GM19372 (cell line): ENCODE data around the gene AGFG1.
"Not testable (repeated sequence)": the region's sequence is repeated elsewhere in the genome, so short reads cannot be mapped to it uniquely, and the experiment has no call there.

Experiments used
- ATAC-seq: cut with Tn5 transposase; IDR thresholded peaks from one replicate; pipeline ENCODE4 v1.9.1; 2021; ENCODE audit warnings: mild to moderate bottlenecking, low read depth, moderate library complexity; ENCODE audit not compliant: unreplicated experiment

Gene AGFG1

GRCh38 chr2:227493524-227493923 is 21.6 kb downstream of the AGFG1 start:
- ATAC-seq, result no peak

- ATAC-seq, result no peak
Observed at GRCh38 chr2:227497158-227497557, 25.2 kb downstream of the AGFG1 start.

- ATAC-seq, result no peak
Observed at GRCh38 chr2:227499627-227500300, 27.8 kb downstream of the AGFG1 start.

- no peak for ATAC-seq
Observed at GRCh38 chr2:227500301-227500630, 28.3 kb downstream of the AGFG1 start.

DNA sequence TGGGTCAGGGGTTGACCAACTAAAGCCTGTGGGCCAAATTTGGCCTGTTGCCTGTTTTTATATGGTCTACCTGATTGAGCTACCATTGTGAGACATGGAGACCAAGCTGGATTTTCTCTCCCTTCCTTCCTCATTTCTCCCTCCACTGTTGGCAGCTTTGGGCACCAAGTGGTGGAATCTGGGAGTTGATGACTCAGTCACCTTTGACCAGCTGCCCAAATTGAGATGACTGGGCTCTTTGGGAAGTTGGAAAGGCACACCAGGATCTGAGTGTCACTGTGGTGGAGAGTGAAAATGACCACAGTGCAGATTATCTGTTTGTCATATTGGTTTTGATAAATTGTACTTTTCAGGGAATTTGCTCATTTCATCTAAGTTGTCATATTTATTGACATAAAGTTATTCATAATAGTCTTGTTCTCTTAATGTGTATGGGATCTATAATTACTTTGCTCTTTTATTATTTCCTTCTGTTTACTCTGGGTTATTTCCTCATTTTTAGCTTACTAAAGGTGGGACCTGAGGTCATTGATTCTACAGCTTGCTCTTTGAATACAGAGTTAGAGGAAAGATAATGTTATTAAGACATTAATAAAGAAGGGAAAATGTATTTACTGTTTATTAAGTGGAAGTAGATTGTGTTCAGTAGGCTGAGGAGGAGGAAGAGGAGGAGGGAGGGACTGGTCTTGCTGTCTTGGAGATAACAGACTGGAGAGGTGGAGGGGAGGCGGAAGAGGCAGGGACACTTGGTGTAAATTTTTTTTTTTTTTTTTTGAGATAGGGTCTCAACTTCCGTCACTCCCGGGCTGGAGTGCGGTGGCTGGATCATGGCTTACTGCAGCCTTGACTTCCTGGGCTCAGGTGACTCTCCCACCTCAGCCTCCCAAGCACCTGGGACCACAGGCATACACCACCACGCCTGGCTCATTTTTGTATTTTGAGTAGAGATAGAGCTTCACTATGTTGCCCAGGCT is 31.8 kb downstream of the AGFG1 start:
- ATAC-seq, result no peak

DNA sequence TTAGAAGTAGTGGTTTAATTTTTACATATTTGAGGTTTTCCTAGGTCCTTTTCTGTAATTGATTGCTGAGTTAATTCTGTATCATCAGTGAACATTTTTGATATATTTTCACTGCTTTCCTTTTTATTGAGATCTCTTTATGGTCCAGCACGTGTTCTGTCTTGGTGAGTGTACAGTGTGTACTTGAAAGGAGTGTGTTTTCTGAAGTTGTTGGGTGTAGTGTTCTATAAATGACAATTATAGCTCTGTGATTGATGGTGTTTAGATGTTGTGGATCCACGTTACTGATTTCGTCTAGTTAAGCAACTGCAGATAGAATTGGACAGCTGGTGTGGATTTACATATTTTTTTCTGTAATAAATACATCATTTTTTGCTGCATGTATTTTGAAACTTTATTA is 32.7 kb downstream of the AGFG1 start:
- ATAC-seq, result no peak

DNA sequence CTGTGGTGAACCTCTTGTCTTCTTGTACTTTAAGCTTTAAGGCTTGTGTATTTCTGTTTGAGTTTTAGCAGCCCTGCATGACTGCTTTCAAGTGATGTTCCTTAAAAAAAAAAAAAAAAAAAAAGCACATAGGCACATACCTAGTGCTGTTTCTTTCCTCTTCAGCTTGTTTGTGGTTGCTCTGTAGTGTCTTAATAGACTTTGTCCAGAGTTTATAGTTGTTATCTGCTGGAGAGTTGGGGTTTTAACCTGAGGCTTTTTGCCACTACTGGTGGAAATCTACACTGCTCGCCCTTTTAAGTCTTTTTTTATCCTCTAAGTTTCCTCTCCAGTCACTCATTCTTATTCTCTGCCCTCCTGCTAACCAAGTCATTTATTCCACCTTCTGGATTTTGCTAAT is 34.5 kb downstream of the AGFG1 start:
- no peak for ATAC-seq

DNA sequence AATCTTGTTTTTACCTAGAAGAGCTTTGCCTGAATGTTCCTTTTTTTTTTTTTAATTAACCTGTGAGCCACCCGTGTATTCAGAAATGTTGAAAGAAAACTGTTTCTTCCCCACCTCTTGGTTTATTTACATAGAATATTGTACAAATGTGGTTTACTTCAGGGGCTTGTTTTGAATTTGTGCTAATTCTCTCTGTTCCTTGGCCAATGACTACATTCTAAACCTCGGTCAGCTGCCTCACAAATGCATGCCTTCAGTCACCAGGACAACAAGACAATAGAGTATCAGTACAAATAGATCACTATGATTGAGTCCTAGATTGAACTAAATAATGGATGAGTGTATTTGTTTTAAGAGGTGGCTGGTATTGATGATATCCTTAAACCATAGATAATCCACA is 36.0 kb downstream of the AGFG1 start:
- no peak for ATAC-seq

DNA sequence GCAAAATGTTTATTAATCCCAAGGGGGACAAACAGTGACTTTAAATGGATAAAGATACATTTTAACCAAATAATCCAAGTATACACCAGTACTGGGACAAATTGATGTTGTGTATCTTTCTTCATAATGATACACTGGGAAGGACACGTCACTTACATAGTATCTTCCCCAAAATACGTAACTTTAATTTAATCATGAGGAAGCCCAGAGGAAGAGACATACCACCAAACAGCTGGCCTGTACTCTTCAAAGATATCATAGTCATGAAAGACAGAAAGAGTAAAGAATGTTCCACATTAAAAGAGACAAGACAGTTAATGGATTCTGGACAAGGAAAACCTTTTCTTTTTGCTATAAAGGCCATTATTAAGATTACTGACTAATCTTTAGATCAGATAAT is 37.1 kb downstream of the AGFG1 start:
- ATAC-seq, result no peak

DNA sequence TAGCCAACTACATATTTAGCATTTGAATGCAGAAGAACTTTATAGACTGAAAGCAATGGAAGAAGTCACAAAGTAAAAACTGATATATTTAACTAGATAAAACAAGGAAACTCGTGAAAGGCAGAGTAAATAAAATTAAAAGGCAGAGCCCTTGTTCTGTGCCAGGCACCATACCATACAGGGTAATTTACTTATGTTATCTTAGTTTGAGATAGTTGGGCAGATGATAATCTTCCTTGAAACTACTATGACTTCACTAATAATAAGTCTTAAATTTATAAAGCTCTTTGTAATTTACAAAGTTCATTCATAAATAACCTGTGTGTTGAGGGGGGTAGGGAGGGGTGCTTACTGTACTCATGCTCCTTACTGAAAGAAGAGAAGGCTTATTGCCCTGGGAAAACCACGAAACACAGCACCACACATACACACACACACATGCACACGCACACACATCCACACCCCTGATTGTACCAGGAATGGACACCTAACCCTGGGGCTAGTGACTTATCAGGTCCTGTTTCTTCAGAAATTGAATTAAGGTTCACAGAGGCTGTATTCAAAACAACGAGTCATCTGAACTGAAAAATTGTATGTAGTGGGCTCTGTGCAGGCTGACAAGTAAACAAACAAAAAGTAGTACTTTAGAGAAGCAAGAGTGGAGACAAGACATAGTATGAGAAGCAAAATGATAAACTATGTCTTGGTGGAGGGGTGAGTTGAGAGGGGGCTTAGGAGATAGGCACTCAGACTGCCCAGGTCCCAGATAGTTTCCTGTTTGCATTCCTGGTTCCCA is 38.1 kb downstream of the AGFG1 start:
- ATAC-seq, result no peak

GRCh38 chr2:227510620-227510958 is 38.6 kb downstream of the AGFG1 start:
- ATAC-seq, result no peak

DNA sequence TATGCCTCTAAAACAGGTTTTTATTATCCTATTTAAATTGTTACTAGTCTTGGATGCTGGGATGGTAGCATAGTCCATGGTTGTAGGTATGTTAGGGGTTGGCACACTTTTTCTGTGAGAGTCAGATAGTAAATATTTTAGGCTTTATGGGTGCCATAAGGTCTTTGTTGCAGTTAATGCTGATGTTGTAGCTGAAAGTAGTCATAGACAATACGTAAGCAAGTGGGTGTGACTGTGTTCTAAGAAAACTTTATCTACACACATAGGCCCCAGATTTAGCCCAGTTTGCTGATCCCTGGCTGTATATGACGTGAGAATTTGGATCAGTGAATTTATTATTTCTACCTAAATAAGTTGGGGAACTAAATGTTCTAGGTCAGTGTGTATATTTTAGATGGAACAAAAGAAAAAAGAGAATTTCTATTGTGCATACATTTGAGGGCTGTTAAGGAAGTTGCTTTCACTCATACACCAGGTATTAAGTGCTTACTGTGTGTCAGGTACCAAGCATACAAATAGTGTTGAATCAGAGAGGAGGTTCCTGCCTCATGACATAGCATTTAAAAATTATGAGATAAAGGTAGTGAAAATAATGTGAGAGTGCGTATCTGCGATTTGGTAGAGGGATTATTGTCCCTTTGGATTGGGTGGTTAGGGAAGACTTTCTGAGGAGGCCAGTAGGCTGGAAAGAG is 39.4 kb downstream of the AGFG1 start:
- no peak for ATAC-seq

DNA sequence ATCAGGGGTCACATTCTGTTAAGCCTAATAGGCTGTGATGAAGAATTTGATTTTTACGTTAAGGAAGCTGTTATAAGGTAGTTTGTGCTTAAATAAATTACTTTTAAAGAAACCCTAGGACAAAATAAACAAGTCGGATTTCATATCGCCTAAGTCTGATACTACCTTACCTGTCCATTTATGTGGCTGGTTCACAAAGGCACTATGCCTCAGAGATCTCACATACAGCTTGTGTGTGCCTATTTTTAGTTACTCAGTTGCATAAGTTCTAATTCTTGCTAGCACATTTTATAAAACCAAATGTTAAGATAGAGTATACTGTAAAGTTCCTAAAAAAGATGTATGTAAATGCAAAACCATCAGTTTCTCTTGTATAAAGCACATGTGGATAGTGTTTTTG is 40.0 kb downstream of the AGFG1 start:
- no peak for ATAC-seq

DNA sequence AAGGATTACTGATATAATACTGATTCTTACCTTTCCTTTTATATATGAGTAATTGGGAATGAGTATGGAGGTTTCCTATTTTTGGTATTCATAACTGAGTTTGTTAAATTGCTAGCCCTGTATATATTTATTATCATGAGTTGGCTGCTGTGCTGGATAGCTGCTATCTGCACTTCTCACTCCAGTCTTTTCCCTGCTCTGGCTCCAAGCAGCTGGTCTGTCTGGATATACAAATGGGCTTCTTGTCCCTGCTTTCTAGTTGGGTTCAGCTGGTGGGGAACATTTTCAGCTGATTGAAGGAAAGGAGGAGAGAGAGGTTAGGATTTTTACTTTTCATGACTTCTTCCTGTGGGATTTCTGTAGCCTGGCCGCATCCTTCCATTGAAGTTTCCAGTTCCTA is 41.2 kb downstream of the AGFG1 start:
- no peak for ATAC-seq

- no peak for ATAC-seq
Observed at GRCh38 chr2:227515742-227516141, 43.8 kb downstream of the AGFG1 start.

DNA sequence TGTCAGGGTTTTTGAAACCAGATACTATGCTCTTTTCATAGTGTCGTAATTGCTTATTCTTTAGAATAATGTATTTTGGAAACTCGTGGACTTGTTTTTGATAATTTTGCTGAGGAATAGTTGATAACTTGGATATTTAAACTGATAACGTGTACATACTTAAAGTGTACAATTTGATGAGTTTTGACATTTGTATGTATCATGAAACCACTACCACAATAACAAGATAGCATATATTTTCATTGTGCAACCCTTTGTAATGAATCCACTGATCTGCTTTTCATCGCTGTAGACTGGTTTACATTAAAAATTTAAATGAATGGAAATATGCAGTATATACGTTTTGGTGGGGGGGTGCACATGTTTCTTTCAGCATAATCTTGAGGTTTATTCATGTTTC is 45.8 kb downstream of the AGFG1 start:
- no peak for ATAC-seq

DNA sequence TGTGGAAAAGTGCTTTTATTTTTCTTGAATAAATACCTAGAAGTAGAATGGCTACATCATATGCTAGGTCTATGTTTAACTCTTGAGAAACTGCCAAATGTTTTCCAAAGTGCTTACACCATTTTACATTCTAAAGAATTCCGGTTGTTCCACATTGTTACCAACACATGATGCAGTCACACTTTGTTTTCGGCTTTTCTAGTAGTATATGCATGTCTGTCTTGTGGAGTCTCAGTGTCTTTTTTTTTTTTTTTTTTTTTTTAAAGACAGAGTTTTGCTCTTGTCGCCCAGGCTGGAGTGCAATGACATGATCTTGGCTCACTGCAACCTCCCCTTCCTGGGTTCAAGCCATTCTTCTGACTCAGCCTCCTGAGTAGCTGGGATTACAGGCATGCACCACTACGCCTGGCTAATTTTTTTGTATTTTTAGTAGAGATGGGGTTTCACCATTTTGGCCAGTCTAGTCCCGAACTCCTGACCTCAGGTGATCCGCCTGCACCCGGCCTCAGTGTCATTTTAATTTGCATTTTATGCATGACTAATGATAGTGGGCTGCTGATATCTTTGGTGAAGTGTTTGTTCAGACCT is 46.4 kb downstream of the AGFG1 start:
- ATAC-seq, result not testable (repeated sequence)

DNA sequence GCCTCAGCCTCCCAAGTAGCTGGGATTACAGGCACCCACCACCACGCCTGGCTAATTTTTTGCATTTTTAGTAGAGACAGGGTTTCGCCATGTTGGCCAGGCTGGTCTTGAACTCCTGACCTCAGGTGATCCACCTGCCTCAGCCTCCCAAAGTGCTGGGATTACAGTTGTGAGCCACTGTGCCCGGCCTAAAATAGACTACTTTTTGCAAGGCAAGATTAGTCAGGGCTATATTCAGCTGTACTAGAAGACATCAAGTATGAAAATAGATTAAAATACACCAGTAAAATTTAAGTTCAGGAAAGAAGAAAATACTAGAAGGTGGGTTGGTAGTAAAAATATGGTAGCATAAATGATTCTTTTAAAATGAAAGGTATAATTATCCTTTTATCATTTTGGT is 49.2 kb downstream of the AGFG1 start:
- ATAC-seq, result not testable (repeated sequence)

GRCh38 chr2:227524665-227525064 is 52.7 kb downstream of the AGFG1 start:
- no peak for ATAC-seq

DNA sequence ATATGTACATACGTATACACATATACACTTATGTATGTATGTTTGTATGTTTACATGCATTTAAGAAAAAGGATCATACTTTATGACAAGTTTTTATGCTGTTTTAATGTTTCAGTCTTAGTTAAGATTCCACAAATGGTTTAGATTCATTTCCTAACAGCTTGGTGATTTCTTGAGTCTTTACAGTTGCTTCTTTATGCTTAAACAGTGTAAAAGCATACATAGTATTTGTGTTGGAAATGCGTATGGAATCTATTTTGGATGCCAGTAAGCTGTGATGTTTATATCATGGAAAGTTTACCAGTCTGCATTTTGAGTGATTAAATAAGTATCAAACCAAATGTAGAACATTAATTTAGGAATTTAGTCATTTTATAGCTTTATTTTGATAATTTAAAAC is 55.4 kb downstream of the AGFG1 start:
- no peak for ATAC-seq
